OCI-LY7 (cell line): ENCODE measurements around the gene CDK5. TPM values are rescaled to one million over a fixed set of nuclear protein-coding genes. Genes with fewer than 3 reads are reported as not detected.
A peak's percentile ranks its signal among the peaks of the same experiment; 100 is the strongest.

ENCODE experiments used
- BruUV-seq: library from RNA; stranded (reverse); fragments of 400-500 nt; replicated peaks from 2 replicates; lab custom pipeline; 2021; lab: Mats Ljungman, UMichigan
- CTCF ChIA-PET: fragments of 300-600 bp; sonication (Branson Sonifier 250); formaldehyde crosslinking; loops from one replicate; lab custom pipeline; 2022; ENCODE audit warnings: antibody characterized with exemption; ENCODE audit not compliant: unreplicated experiment; lab: Charles Lee
- POLR2A ChIA-PET: fragments of 300-600 bp; sonication (Branson Sonifier 250); formaldehyde crosslinking; loops from one replicate; lab custom pipeline; 2022; ENCODE audit warnings: antibody characterized with exemption; lab: Charles Lee
- DNase-seq: peaks from one replicate; pipeline ENCODE4 v3.0.0-alpha.2; 2015; ENCODE audit warnings: low spot score
- H2AFZ ChIP-seq: fragments of 200-600 bp; sonication (generic), shearing (Covaris generic); 2 replicates; pipeline ENCODE4 v1.6.1; 2014; ENCODE audit warnings: mild to moderate bottlenecking, antibody characterized with exemption, low read length, moderate library complexity
- H3K27ac ChIP-seq: fragments of 200-600 bp; sonication (generic); 2 replicates; pipeline ENCODE4 v1.5.1; 2014; ENCODE audit warnings: mixed run types, low read depth, mild to moderate bottlenecking, moderate library complexity, low read length, inconsistent platforms; ENCODE audit not compliant: poor library complexity, severe bottlenecking
- H3K36me3 ChIP-seq: fragments of 200-600 bp; sonication (generic); 2 replicates; pipeline ENCODE4 v1.6.1; 2014; ENCODE audit warnings: mild to moderate bottlenecking, antibody characterized with exemption, low read length, moderate library complexity, mixed read lengths; ENCODE audit not compliant: insufficient read depth
- H3K4me1 ChIP-seq: fragments of 200-600 bp; sonication (generic); 2 replicates; pipeline ENCODE4 v1.5.1; 2014; ENCODE audit warnings: mild to moderate bottlenecking, low read length; ENCODE audit not compliant: insufficient read depth, poor library complexity, severe bottlenecking
- H3K4me2 ChIP-seq: fragments of 200-600 bp; sonication (generic); 2 replicates; pipeline ENCODE4 v1.6.1; 2014; ENCODE audit warnings: mild to moderate bottlenecking, low read length
- H3K4me3 ChIP-seq: fragments of 200-600 bp; sonication (generic); 2 replicates; pipeline ENCODE4 v1.5.1; 2014; ENCODE audit warnings: mild to moderate bottlenecking, low read depth, low read length; ENCODE audit not compliant: poor library complexity, severe bottlenecking
- H3K79me2 ChIP-seq: fragments of 200-600 bp; sonication (generic); 2 replicates; pipeline ENCODE4 v1.6.1; 2016; ENCODE audit warnings: low read depth, mild to moderate bottlenecking, low read length, moderate library complexity, mixed read lengths; ENCODE audit not compliant: insufficient read depth
- H3K9me2 ChIP-seq: fragments of 200-600 bp; sonication (generic); 2 replicates; pipeline ENCODE4 v1.6.1; 2016; ENCODE audit warnings: mild to moderate bottlenecking, low read length, mixed read lengths; ENCODE audit not compliant: insufficient read depth
- H3K9me3 ChIP-seq: fragments of 200-600 bp; sonication (generic); 2 replicates; pipeline ENCODE4 v1.6.1; 2014; ENCODE audit warnings: mild to moderate bottlenecking, mixed run types, low read length, mixed read lengths
- H4K20me1 ChIP-seq: fragments of 200-600 bp; sonication (generic); 2 replicates; pipeline ENCODE4 v1.6.1; 2014; ENCODE audit warnings: mild to moderate bottlenecking, antibody characterized with exemption, low read length, moderate library complexity, mixed read lengths; ENCODE audit not compliant: insufficient read depth
- CTCF ChIP-seq: fragments of 200-600 bp; sonication (generic); conservative IDR thresholded peaks from 2 replicates; pipeline ENCODE4 v1.5.1; 2014; ENCODE audit warnings: mild to moderate bottlenecking, antibody characterized with exemption, low read length, moderate library complexity, mixed read lengths
- EZH2phosphoT487 ChIP-seq: fragments of 200-600 bp; sonication (generic); IDR thresholded peaks from 2 replicates; pipeline ENCODE4 v1.6.1; 2018; ENCODE audit warnings: low read depth, borderline replicate concordance, mild to moderate bottlenecking, mixed run types, antibody characterized with exemption, low read length, moderate library complexity, mixed read lengths
- intact Hi-C: fragments of 100-400 bp; cut with micrococcal nuclease; formaldehyde crosslinking; loops from one replicate; pipeline ENCODE4 v1.10.0; 2022; ENCODE audit not compliant: unreplicated experiment
- total RNA-seq, 2 experiments: library from RNA; depleted of rRNA in 1 of 2; stranded (reverse); fragments of >200 nt in 1 of 2; shearing (Covaris generic) in 1 of 2; gene quantifications; 2 replicates each; pipeline ENCODE4 v1.2.3, GENCODE V29; 2014 to 2022

The CDK5 gene
- total RNA-seq, 2 experiments from 2014 or later: 23.7 to 30.9 TPM

- intact Hi-C loops: no loop called here
- TF ChIP-seq EZH2phosphoT487 (no peak), CTCF (no peak)
- POLR2A ChIA-PET: interaction anchor here (0.6 to 1.3 kb wide), 2 partner anchors 9 to 37 kb away, joined by 3 to 5 read pairs; no protein-coding TSS in a partner anchor
- Histone ChIP-seq H2AFZ (no peak overlapping the region), H3K27ac (no peak overlapping the region), H3K4me3 (no peak overlapping the region), H3K9me3 (no peaks in the 10 kb centered on the region), H4K20me1 (no peaks in the 10 kb centered on the region), H3K79me2 (peaks cover 16% of the 10 kb centered on the region; the same call in 1 of the 2 replicates), H3K4me2 (no peak overlapping the region), H3K36me3 (peaks cover 83% of the 10 kb centered on the region), H3K9me2 (no peaks in the 10 kb centered on the region), H3K4me1 (peaks cover 20% of the 10 kb centered on the region)
- TSS peak; percentile 72 for BruUV-seq
- CTCF ChIA-PET: no interaction called here
- no peak for DNase-seq
These were observed 18.3 kb upstream of the CDK5 start for GRCh38 chr7:151075978-151076426.

GRCh38 chr7:151075662-151075971, 17.9 kb upstream of the CDK5 start:
- H3K4me3 ChIP-seq: no peak overlapping the region

More at GRCh38 chr7:151075662-151075971, 17.9 kb upstream of the CDK5 start:
- intact Hi-C loops: no loop called here
- no peak for TF ChIP-seq CTCF
- no peak for TF ChIP-seq EZH2phosphoT487
- ChIA-PET POLR2A (no interaction called here), CTCF (interaction anchor here (0.5 kb wide), 1 partner anchor 48 kb away, joined by 3 read pairs; no protein-coding TSS in a partner anchor)
- no TSS peak for BruUV-seq
- H3K36me3 ChIP-seq: peaks cover 87% of the 10 kb centered on the region
- no peak for DNase-seq
- H4K20me1 ChIP-seq: no peaks in the 10 kb centered on the region
- peaks cover 16% of the 10 kb centered on the region; the same call in 1 of the 2 replicates for H3K79me2 ChIP-seq
- H3K4me2 ChIP-seq: no peak overlapping the region
- H2AFZ ChIP-seq: no peak overlapping the region
- H3K4me1 ChIP-seq: peaks cover 18% of the 10 kb centered on the region
- H3K9me3 ChIP-seq: no peaks in the 10 kb centered on the region
- H3K27ac ChIP-seq: no peak overlapping the region
- no peaks in the 10 kb centered on the region for H3K9me2 ChIP-seq
